OCI-LY1 (cell line): ENCODE results near the gene KRT10.

Source experiments
- H2AFZ ChIP-seq: fragments of 200-600 bp; sonication (generic), shearing (Covaris generic); 2 replicates; pipeline ENCODE4 v1.6.0; 2014; ENCODE audit warnings: antibody characterized with exemption, mild to moderate bottlenecking, low read length
- H3F3A ChIP-seq: fragments of 200-600 bp; sonication (generic), shearing (Covaris generic); 2 replicates; pipeline ENCODE4 v1.6.0; 2014; ENCODE audit warnings: mild to moderate bottlenecking, antibody characterized with exemption, low read length, moderate library complexity; ENCODE audit not compliant: insufficient read depth
- H3K27ac ChIP-seq: fragments of 200-600 bp; sonication (generic); 2 replicates; pipeline ENCODE4 v1.5.1; 2014; ENCODE audit warnings: low read length, mixed run types, mild to moderate bottlenecking, low read depth; ENCODE audit not compliant: poor library complexity, severe bottlenecking
- H3K27me3 ChIP-seq: fragments of 200-600 bp; sonication (generic); 2 replicates; pipeline ENCODE4 v1.6.0; 2014; ENCODE audit warnings: antibody characterized with exemption, mild to moderate bottlenecking, low read length, moderate library complexity; ENCODE audit not compliant: insufficient read depth
- H3K36me3 ChIP-seq: fragments of 200-600 bp; sonication (generic); 2 replicates; pipeline ENCODE4 v1.6.1; 2014; ENCODE audit warnings: mild to moderate bottlenecking, antibody characterized with exemption, low read length, moderate library complexity, mixed read lengths; ENCODE audit not compliant: insufficient read depth
- H3K4me1 ChIP-seq: fragments of 200-600 bp; sonication (generic); 2 replicates; pipeline ENCODE4 v1.5.1; 2014; ENCODE audit warnings: mild to moderate bottlenecking, low read length, moderate library complexity; ENCODE audit not compliant: insufficient read depth, severe bottlenecking
- H3K4me2 ChIP-seq: fragments of 200-600 bp; sonication (generic), shearing (Covaris generic); 2 replicates; pipeline ENCODE4 v1.6.1; 2014; ENCODE audit warnings: low read length
- H3K4me3 ChIP-seq: fragments of 200-600 bp; sonication (generic); 2 replicates; pipeline ENCODE4 v1.5.1; 2014; ENCODE audit warnings: low read length, low read depth, mild to moderate bottlenecking, mixed read lengths; ENCODE audit not compliant: poor library complexity, severe bottlenecking
- H3K79me2 ChIP-seq: fragments of 200-600 bp; shearing (Covaris generic); 2 replicates; pipeline ENCODE4 v1.6.1; 2016; ENCODE audit warnings: mixed run types, low read length, mixed read lengths; ENCODE audit not compliant: insufficient read depth
- H3K9ac ChIP-seq: fragments of 200-600 bp; sonication (generic), shearing (Covaris generic); 2 replicates; pipeline ENCODE4 v1.6.1; 2014; ENCODE audit warnings: mild to moderate bottlenecking, low read length, mixed read lengths
- H3K9me2 ChIP-seq: fragments of 200-600 bp; sonication (generic), shearing (Covaris generic); 2 replicates; pipeline ENCODE4 v1.6.1; 2014; ENCODE audit warnings: low read depth, mild to moderate bottlenecking, low read length, mixed read lengths
- H3K9me3 ChIP-seq: fragments of 200-600 bp; shearing (Covaris generic); 2 replicates; pipeline ENCODE4 v1.6.1; 2014; ENCODE audit warnings: low read length, mixed read lengths
- H4K20me1 ChIP-seq: fragments of 200-600 bp; sonication (generic), shearing (Covaris generic); 2 replicates; pipeline ENCODE4 v1.6.0; 2016; ENCODE audit warnings: mild to moderate bottlenecking, low read length; ENCODE audit not compliant: insufficient read depth
- EZH2 ChIP-seq: fragments of 200-600 bp; sonication (generic), shearing (Covaris generic); IDR thresholded peaks from 2 replicates; pipeline ENCODE4 v1.8.0; 2017; ENCODE audit warnings: borderline replicate concordance, mixed run types, mild to moderate bottlenecking, antibody characterized with exemption, low read length, moderate library complexity, mixed read lengths
- TF ChIP-seq, protein P1 (sequence below): fragments of 200-600 bp; sonication (generic), shearing (Covaris generic); IDR thresholded peaks from 2 replicates; pipeline ENCODE4 v1.5.1; 2017; ENCODE audit warnings: mild to moderate bottlenecking, antibody characterized with exemption, low read length, moderate library complexity, mixed read lengths

The KRT10 gene

DNA sequence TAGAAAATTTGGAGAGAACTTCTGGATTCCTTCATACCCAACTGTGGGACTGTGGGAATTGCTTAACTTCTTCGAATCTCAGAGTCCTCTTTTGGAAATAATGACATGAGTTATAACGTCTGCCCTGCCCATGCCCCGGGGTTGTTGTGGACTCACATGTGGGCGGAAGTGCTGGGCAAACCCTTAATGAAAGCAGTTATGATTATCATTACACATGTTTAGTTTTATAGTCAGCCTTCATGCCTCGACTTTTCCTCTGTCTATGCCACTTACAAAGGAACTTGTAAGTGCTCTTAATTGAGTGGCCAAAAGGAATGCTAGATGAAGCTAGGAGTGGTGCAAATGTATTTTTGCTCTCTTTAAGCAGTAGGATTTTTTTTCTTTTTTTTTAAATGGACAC is 44.0 kb downstream of the KRT10 start:
- Histone ChIP-seq H2AFZ (no peak overlapping the region), H3K36me3 (no peaks in the 10 kb centered on the region), H3K4me3 (no peak overlapping the region), H3K9ac (no peak overlapping the region), H3K79me2 (no peaks in the 10 kb centered on the region), H3K4me2 (no peak overlapping the region), H3K9me3 (no peaks in the 10 kb centered on the region), H3K4me1 (no peaks in the 10 kb centered on the region), H3F3A (no peaks in the 10 kb centered on the region), H3K27me3 (peaks cover 4% of the 10 kb centered on the region; the same call in 1 of the 2 replicates), H4K20me1 (no peaks in the 10 kb centered on the region), H3K9me2 (no peaks in the 10 kb centered on the region), H3K27ac (no peak overlapping the region)
- TF ChIP-seq EZH2, result no peak
- TF ChIP-seq, protein P1, sequence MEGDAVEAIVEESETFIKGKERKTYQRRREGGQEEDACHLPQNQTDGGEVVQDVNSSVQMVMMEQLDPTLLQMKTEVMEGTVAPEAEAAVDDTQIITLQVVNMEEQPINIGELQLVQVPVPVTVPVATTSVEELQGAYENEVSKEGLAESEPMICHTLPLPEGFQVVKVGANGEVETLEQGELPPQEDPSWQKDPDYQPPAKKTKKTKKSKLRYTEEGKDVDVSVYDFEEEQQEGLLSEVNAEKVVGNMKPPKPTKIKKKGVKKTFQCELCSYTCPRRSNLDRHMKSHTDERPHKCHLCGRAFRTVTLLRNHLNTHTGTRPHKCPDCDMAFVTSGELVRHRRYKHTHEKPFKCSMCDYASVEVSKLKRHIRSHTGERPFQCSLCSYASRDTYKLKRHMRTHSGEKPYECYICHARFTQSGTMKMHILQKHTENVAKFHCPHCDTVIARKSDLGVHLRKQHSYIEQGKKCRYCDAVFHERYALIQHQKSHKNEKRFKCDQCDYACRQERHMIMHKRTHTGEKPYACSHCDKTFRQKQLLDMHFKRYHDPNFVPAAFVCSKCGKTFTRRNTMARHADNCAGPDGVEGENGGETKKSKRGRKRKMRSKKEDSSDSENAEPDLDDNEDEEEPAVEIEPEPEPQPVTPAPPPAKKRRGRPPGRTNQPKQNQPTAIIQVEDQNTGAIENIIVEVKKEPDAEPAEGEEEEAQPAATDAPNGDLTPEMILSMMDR, result no peak

DNA sequence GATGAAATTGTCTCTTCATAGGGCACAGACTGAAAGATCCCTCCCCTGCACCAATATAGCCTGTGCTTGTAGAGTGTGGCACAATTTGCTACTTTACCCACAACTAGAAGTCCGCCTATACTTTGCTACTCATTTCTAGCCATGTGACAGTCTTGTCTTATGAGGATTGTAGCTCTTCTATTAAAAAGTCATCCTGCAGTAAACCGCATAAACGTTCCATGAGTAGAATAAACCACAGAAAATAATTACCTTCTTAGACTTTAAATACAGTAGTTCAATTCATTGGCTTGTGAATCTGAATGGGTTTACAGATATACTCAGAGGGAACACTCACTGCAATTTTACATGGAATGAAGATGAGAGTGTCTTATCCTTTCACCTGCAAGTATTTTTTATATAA is 44.4 kb downstream of the KRT10 start:
- peaks cover 4% of the 10 kb centered on the region; the same call in 1 of the 2 replicates for H3K27me3 ChIP-seq
- TF ChIP-seq, protein P1, result no peak
- TF ChIP-seq EZH2, result no peak
- H3K4me3 ChIP-seq, result no peak overlapping the region
- no peaks in the 10 kb centered on the region for H3K9me2 ChIP-seq
- H3K36me3 ChIP-seq, result no peaks in the 10 kb centered on the region
- H3K9ac ChIP-seq, result no peak overlapping the region
- H3K4me2 ChIP-seq, result no peak overlapping the region
- no peaks in the 10 kb centered on the region for H3K79me2 ChIP-seq
- H2AFZ ChIP-seq, result no peak overlapping the region
- no peak overlapping the region for H3K27ac ChIP-seq
- H3K4me1 ChIP-seq, result no peaks in the 10 kb centered on the region
- H3K9me3 ChIP-seq, result no peaks in the 10 kb centered on the region
- H3F3A ChIP-seq, result no peaks in the 10 kb centered on the region
- no peaks in the 10 kb centered on the region for H4K20me1 ChIP-seq

DNA sequence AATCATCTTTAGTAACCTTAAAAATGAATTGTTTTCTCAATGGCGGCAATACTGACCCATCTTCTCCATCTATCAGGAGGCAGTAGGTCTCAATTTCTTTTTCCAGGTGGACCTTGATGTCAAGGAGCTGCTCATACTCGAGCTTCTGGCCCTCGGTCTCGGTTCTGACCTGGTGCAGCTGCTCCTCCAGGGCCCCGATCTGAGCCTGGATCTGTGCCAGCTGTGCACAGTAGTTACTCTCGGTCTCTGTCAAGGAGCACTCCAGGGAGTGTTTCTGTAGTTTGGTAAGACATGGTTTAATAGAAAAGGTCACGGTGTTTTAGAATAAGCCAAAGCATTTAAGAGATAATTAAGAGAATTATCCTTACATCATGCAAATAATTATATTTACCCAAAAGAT is 45.0 kb downstream of the KRT10 start:
- H3K36me3 ChIP-seq, result no peaks in the 10 kb centered on the region
- H4K20me1 ChIP-seq, result no peaks in the 10 kb centered on the region
- no peak for TF ChIP-seq EZH2
- TF ChIP-seq, protein P1, result no peak
- H3K9me3 ChIP-seq, result no peaks in the 10 kb centered on the region
- H3K4me1 ChIP-seq, result no peaks in the 10 kb centered on the region
- H3K4me2 ChIP-seq, result no peak overlapping the region
- no peak overlapping the region for H3K4me3 ChIP-seq
- H3K9ac ChIP-seq, result no peak overlapping the region
- no peak overlapping the region for H2AFZ ChIP-seq
- no peaks in the 10 kb centered on the region for H3F3A ChIP-seq
- peaks cover 4% of the 10 kb centered on the region; the same call in 1 of the 2 replicates for H3K27me3 ChIP-seq
- no peaks in the 10 kb centered on the region for H3K79me2 ChIP-seq
- no peaks in the 10 kb centered on the region for H3K9me2 ChIP-seq
- no peak overlapping the region for H3K27ac ChIP-seq
